GM18868 (cell line): Measurements from ENCODE around the gene ABLIM1.

Source experiments
- ATAC-seq: cut with Tn5 transposase; IDR thresholded peaks from one replicate; pipeline ENCODE4 v1.9.1; 2021; ENCODE audit warnings: mild to moderate bottlenecking, moderate library complexity; ENCODE audit not compliant: unreplicated experiment

The ABLIM1 gene

DNA sequence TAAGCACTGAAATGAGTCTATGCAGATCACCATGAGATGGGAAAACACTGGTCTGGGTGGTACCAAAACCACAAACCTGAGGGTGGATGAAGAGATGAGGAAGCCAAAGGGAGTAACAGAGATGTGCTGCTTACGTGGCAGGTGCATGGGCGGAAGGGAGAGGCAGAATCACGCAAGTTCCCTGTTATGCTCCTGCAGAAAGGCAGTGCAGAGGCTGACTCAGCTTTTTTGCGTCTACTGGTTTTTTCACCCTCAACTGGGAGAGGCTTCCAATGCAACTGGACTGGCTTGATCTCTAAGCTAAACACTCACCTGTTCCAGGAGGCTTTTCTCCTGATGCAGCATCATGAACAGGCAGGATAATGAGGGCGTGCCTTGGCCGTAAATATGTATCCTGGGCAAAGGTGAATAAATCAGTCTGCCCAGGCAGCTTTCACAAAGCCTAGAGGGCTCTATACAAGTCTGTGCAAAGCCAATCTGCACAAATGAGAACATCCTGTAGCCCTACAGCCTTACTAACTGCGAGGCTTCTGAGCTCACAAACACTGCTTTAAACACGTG is 158.4 kb downstream of the ABLIM1 start:
- peak; percentile 29 for ATAC-seq

DNA sequence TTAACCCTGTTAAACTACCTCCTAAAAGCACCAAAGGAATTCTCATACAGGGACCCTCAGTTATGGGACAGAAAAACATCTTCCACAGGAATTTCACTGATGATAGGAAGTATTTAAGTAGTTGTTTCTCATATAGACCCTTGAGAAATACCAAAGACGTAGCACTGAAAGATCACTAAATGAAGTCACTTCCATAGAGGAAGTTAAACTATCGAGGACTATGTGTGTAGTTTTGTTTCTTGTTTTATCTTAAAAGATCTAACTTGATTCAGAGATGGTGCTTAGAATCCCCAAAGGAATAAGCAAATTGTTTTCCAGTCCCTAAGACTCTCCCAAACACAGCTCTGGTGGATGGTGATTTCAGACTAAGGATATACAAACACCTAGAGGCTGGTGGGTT is 159.0 kb downstream of the ABLIM1 start:
- ATAC-seq = peak; percentile 31

GRCh38 chr10:114498413-114499111 is 159.5 kb downstream of the ABLIM1 start:
- peak; percentile 62 for ATAC-seq

DNA sequence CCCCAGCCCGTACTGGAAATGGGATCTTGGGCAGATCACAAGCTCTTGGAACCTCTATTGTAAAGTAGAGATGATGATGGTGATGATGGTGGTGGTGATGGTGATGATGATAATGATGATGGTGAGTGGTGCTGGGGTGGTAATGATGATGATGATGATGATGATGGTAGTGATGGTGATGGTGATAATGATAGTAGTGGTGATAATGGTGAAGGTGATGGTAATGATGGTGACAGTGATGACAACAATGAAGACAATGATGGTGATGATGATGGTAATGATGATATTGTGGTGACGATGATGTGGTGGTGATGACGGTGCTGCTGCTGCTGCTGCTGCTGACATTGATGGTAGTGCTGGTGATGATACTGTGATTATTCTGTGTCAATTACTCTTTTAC is 162.8 kb downstream of the ABLIM1 start:
- ATAC-seq = no peak

GRCh38 chr10:114492351-114493037 is 165.6 kb downstream of the ABLIM1 start:
- ATAC-seq = no peak

DNA sequence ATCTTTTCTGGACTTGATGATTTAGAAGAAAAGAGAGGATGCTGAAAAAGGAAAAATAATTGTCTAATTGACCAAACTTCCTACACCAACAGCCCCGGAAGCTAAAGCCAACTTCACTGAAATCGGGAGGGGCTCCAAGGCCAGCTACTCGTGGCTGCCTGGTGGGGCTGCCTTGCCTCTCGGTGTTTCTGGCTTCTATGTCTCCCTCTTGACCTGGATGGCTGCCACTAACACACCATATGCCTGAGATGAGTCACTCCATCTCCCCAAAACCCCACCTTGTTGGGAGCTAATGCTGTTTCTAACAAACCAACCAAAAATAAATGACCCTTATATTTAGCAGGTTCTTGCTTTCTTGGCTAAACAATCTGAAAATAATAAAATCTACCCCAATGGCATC is 166.1 kb downstream of the ABLIM1 start:
- ATAC-seq = no peak

GRCh38 chr10:114491419-114491818 is 166.7 kb downstream of the ABLIM1 start:
- ATAC-seq = no peak

- no peak for ATAC-seq
These were observed 168.4 kb downstream of the ABLIM1 start for GRCh38 chr10:114489521-114490310.

DNA sequence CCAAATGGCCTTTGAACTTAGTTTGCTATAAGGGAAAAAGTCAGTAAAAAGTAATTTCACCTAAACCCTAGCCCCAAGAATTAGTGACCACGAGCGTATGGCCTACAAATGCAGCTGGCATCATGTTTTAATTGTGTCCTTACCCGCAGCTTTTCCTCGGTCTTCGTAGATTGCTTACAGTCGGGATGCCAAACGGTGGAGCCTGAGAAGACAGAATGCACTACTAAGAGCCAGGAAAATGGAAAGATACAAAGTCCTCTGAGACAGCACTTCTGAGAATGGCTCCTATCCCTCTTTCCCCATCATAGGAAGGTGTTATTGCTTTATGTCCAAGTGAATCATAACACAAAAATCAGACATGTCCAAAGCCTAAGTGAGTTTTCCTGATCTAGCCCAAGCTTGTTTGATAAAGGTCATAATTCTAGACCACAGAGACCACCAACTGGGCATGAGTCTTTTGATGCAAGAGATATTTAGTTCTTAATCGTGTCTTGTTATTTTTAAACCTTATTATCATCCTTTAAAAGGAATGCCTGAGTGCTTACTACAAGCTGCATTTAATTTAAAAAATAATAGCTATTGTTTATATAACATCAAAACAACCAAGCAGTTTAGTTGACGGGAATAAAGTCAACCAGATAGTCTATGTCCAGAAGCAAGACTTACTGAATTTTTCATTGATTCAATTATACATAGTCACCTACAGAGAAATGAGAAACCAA is 170.1 kb downstream of the ABLIM1 start:
- ATAC-seq = no peak

GRCh38 chr10:114486938-114487814 is 170.9 kb downstream of the ABLIM1 start:
- no peak for ATAC-seq

- no peak for ATAC-seq
These were observed 172.2 kb downstream of the ABLIM1 start for GRCh38 chr10:114485696-114486400.

DNA sequence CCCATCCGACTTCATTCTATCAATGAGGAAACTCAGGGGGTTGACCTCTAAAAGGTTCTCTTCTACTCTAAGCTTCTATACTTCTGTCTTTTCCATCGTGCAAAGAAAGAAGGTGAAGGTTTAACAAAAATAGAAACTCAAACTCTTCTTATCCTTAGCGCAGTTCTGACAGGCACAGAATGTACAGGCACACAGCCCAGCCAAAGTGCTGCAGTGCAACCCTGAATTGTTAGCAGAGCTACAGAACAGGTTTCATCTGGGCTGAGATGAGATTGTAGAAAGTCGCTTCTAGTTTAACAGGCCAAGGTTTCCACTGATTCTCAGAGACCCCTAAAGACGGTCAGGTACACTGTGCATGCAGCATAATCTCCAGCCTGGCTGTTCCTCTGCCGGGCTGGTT is 174.5 kb downstream of the ABLIM1 start:
- ATAC-seq = no peak

DNA sequence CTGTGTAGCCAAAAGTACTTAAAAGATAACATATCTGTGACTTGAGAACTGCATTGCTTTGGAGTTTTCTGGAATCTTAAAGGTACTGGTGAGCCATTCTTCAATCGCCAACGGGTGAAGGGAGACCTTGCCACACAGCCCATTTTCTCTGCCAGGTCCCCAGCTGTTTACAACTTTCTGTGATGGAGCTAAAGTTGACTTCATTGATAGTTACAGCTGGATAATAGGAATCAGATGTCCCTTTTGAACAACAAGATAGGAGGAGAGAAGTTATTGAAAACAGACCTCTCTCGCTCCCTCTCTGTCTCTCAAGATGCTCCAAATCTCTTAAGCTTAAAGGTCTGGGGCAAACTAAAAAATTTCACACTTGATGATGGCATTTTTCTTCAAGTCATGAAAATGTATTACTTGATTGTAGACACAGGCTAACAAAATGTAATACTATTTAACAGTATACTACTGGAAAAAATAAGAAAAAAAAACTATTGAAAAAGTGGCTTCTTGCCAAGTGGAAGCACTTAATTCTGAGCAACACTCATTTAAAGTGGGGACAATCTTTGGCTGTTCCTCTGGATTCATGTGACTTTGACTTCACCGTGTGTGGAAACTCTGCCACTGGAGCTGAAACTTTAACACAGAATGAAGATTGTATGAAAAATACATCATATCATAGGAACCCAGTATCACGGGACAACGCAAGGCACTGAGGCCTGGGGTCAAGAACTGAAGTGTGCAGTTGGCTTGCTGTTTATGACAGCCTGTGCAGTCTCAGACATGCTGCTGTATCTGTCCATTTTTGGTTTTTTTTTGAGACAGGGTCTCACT is 175.4 kb downstream of the ABLIM1 start:
- ATAC-seq = no peak

DNA sequence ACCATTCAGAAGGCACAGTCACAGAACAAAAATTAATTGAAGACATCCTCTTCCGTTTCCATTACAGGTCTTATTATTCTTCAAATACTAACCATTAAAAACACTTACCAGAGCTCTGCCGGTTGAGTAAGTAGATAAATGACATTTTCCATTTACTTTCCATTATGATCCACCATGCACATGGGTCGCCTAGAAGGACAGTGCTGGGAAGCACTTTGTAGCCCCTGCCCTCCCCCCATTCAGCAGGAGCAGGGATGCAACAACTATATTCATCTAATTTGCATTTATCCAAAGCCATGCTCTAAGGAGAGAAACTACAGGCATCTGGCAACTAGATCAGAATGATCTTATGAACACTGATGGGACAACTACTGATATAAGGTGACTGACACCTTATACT is 177.0 kb downstream of the ABLIM1 start:
- ATAC-seq = no peak

DNA sequence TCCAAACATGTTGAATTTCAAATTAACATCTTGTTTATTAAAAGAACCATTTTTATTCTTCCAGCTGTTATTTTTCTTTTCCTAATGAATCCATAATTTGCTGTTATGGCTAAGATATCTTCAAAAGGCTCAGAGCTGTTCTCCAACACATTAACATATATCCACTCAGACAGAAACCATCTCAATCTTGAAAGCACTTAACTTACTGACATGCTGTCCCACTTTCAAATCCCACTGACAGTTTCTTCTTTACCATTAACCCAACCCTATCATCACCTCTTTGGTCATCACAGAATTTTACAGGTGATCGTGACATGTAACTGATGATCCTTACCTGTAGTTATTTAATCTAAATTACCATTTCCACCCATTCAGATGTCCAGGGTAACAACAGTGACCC is 178.2 kb downstream of the ABLIM1 start:
- ATAC-seq = no peak

DNA sequence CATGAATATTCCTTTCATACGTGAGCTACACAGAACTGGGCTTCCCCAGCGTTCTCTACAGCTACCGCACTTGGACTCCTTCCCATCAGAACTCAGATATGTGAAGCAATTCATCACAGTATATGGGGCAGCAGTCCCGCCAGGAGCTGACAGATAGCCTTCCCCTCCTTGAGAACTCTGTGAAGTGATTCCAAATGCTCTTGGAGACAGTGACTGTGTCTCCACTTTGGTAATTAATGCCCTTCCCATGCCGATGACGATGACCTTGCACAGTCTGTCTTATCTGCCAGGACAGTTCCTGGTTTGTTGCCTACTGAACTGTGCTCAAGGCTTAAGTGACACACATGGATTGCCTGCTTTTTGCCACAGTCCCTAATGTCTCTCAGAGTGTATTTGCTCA is 178.8 kb downstream of the ABLIM1 start:
- ATAC-seq = no peak

- no peak for ATAC-seq
These were observed 179.8 kb downstream of the ABLIM1 start for GRCh38 chr10:114478281-114478680.

- ATAC-seq = no peak
These were observed 180.8 kb downstream of the ABLIM1 start for GRCh38 chr10:114477285-114477684.
